HG03558 (cell line): ENCODE results near the gene DAP.
"Not testable (repeated sequence)": the region's sequence is repeated elsewhere in the genome, so short reads cannot be mapped to it uniquely, and the experiment has no call there.

Source experiments
- ATAC-seq: cut with Tn5 transposase; IDR thresholded peaks from one replicate; pipeline ENCODE4 v1.9.1; 2021; ENCODE audit warnings: moderate number of reproducible peaks; ENCODE audit not compliant: unreplicated experiment; ENCODE audit errors: extremely low read depth

The DAP gene

DNA sequence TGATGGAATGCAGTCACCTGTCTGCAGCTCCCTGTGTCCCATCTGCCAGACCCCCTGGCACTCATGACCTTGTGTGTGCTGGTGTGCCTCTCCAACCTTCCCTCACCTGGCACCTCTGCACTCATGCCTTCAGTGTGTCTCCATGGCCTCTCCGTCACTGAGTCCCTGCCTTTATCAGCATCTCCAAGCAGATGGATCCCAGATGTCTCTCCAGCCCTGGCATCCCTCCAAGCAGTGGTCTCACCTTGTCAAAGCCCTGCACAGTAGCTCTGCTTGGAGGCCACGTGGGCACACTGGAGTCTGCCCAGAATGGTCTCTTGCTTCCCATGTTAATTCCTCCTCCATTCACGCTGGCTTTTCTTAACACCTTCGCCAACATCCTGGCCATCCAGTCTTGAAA, 84.8 kb downstream of the DAP start:
- no peak for ATAC-seq

GRCh38 chr5:10675177-10675700, 85.8 kb downstream of the DAP start:
- ATAC-seq, result no peak

GRCh38 chr5:10674582-10674981, 86.5 kb downstream of the DAP start:
- ATAC-seq, result no peak

DNA sequence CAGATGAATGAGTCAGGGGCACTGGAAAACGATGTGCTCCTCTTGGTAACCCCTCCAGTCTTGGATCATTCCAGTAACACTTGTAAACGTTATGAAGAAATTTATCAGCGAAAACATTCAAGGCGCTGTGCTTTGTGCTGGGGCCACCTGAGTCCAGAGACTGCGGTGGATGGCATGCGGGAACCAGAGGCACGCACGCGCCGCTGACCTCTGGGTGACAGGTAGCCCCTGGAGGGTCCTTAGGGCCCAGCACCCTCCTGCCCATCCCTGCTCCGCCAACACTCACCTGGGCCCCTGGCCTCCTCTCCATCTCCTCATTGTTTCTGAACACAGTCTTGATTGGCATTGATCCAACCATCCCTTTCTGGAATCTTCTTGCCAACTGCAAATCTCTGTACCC, 86.9 kb downstream of the DAP start:
- ATAC-seq, result no peak

GRCh38 chr5:10673407-10673806, 87.6 kb downstream of the DAP start:
- ATAC-seq, result no peak

DNA sequence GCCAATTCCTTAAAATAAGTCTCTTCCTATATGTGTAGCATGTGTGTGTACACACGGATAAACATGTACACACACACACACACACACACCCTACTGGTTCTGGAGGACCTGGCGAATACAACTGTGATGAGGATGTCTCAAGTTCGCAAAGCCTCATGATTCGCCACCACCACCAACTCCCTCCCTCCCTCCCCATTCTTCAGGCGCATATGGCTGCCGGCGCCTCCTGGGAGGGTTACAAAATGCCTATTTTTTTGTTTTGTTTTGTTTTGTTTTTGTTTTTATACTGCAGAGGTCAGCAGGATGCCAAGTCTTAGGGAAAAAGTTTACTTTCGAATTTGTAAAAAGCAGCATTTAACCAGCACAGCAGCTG, 88.0 kb downstream of the DAP start:
- ATAC-seq, result no peak

DNA sequence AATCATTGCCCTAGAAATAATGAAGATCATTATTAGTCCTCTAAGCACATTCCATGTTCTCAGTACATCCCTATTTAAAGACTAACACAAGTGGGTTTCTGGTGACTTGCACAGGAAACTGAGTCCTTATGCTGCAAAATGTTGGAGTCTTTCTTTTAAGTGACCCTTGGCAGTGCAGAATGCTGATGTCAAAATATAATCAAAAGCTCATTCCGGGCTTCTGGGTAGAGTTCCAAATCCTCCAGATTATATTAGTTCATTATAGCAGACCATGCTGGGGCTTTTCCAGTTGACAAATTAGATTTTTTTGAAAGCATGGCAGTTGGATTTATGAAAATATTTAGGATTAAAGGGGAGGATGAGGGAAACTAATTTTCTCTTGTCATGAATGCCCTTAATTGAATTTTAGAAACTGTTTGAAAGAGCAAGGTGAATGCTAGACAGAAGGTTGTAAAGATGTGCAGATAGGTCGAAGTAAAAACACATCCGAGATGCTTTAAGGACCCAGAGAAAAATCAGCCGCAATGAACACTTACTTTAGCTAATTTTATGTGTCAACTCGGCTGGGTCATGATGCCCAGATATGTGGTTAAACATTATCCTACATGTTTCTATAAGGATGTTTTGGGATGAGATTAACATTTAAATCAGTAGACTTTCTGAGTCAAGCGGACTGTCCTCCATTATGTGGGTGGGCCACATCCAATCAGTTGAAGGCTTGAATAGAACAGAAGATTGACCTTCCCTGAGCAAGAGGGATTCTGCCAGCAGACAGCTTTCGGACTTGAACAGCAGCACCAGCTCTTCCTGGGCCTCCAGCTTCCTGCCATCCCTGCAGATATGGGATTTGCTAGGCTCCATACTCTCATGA, 88.7 kb downstream of the DAP start:
- ATAC-seq, result no peak

GRCh38 chr5:10671041-10672008, 89.7 kb downstream of the DAP start:
- no peak for ATAC-seq

DNA sequence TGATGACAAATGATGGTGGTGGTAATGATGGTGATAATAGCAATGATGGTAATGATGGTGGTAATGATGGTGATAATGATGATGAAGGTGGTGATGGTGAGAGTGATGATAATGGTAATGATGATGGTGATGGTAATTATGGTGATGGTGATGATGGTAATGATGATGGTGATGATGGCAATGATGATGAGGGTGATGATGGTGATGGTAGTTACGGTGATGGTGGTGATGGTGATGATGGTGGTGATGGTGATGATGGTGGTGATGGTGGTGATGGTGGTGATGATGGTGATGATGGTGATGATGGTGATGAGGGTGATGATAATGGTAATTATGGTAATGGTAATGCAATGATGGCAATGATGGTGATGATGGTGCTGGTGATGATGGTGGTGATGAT, 91.1 kb downstream of the DAP start:
- no peak for ATAC-seq

- no peak for ATAC-seq
Observed at GRCh38 chr5:10668697-10669096, 92.3 kb downstream of the DAP start.

DNA sequence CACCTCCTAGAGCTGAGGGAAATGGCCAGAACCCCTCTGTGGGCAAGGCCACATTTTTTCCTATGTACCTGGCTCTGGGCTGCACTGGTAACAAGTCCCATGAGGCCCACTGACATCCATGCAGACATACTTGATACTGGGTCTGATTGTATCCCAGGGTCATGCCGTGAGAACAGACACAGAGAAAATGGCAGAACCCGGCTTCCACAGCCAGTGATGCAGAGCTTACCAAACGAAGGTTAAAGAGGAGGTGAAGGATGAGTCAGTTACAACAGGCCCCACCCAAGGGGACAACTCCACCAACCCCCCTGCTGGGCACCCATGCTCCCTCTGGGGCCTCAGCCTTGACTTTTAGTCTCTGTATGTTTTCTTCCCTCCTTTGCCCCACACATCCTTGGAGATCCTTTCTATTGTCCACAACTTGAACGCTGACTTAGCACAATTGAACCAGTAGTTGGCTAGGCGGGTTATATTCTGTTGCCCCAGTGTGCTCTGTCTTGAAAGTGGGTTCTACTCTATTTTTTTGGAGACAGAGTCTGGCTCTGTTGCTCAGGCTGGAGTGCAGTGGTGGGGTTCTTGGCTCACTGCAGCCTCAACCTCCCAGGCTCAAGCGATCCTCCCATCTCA, 93.5 kb downstream of the DAP start:
- ATAC-seq, result no peak

DNA sequence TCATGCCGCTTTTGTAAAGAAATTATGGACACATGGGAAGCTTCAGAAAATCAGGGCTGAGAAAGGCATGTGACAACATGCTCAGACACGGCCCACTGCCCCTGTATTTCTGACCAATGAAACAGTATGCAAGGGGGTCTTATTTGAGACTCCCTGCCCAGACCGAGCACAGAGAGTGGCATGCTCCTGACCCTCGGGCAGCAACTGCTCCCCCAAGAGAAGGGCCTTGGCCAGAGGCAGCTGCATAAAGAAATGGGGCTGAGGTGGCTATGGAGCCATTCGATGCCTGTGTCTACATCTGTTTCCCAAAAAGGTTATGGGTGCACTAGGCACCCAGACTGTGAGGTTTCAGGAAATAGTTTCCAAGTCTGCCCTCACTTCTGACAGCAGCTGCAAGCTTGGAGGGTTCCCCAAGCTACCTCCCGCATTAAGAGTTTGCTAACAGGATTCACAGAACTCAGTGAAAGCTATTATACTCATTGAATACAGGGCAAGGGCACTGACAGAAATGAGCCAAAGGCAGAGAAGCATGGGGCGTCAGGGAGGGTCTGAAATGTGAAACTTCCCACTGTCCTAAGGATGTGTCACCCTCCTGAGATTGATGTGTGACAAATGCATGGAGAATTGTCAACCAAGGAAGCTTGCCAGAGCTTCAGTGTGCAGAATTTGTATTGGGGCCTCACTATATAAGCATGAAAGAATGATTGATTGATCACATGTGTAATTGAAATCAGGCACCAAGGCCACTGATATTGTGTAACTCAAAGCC, 94.3 kb downstream of the DAP start:
- ATAC-seq, result no peak

- ATAC-seq, result no peak
Observed at GRCh38 chr5:10665799-10666198, 95.2 kb downstream of the DAP start.

DNA sequence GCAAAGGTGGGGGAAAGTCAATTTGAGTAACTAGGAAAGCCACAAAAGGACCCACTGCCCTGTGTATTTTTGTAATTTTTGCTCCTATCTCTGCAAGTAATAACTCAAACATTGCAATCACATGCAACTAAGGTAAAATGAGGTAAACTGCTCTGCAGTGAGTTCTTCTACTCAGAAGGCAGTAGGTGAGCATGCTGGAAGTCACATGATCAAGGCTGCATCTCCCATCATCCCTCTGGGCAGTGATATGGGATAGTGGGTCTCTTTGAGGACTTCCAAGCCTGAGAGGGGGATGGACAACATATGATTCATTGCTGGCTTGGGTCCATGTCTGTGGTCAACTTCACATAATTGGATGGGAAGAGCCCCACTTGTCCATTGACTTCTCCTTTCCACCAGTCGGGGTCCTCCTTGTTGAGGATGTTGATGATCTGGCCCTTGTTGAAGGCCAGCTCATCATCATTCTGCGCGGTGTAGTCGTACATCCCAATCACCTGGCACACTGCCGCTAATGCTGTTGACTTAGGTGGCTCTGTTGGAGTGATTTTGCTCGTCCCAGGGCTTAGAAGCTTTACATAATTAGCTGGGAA, 96.8 kb downstream of the DAP start:
- not testable (repeated sequence) for ATAC-seq

GRCh38 chr5:10663489-10664179, 97.4 kb downstream of the DAP start:
- no peak for ATAC-seq

- ATAC-seq, result no peak
Observed at GRCh38 chr5:10662661-10663488, 98.2 kb downstream of the DAP start.

DNA sequence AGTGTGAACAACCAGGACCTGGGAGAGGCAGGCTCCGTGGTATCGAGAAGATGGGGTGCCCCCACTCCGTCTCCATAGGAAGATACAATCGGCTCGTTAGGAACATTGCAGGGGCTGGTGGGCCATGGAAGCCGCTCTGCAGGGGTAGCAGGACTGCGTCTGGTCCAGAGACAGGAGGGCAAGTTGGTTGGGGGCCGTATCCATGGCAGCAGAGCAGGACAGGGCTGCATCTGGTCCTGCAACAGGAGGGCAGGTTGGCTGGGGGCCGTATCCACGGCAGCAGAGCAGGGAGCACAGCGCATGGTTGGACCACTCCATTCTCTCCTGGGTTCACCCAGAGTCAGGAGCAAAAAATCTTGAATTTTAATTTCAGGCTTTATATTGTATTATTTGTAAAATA, 99.0 kb downstream of the DAP start:
- ATAC-seq, result no peak

DNA sequence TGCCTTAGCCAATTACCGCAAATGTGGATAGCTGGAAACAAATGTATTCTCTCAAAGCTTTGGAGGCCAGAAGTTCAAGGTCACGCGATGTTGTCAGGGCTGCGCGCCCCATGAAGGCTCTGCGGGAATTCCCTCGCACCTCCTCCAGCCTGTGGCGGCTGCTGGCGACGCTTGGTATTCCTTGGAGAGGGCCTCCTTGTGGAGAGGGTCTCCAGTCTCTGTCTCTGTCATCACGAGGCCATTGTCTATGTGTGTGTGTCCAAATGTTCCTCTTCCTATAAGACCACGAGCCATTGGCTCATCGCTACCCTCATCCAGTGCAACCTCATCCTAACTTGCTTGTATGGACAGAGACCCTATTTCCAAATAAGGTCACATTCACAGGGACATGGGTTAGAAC, 99.6 kb downstream of the DAP start:
- ATAC-seq, result no peak
